Left ventricle myocardium inferior (tissue), 1 donor: ENCODE results near the gene PIK3R2. TPM values are rescaled to one million over a fixed set of nuclear protein-coding genes. Genes with fewer than 3 reads are reported as not detected.
A peak's percentile ranks its signal among the peaks of the same experiment; 100 is the strongest.

ENCODE experiments used
- DNase-seq: peaks from one replicate; pipeline ENCODE4 v3.0.0-alpha.2; 2020
- H3K27ac ChIP-seq: fragments of 200-600 bp; replicated peaks from 2 replicates; pipeline ENCODE4 v1.8.0; 2021
- H3K27me3 ChIP-seq: fragments of 200-600 bp; 2 replicates; pipeline ENCODE4 v1.8.0; 2021; ENCODE audit warnings: low read depth
- H3K36me3 ChIP-seq: fragments of 200-600 bp; 2 replicates; pipeline ENCODE4 v1.8.0; 2021
- H3K4me1 ChIP-seq: fragments of 200-600 bp; 2 replicates; pipeline ENCODE4 v1.8.0; 2021
- H3K4me3 ChIP-seq: fragments of 200-600 bp; 2 replicates; pipeline ENCODE4 v1.8.0; 2021; ENCODE audit warnings: mild to moderate bottlenecking, moderate library complexity
- H3K9me3 ChIP-seq: fragments of 200-600 bp; replicated peaks from 2 replicates; pipeline ENCODE4 v1.8.0; 2021
- intact Hi-C: fragments of 100-400 bp; cut with micrococcal nuclease; formaldehyde crosslinking; loops from one replicate; pipeline ENCODE4 v1.11.0; 2022
- total RNA-seq: library from RNA; stranded (reverse); fragmentation: NEBNext Ultra II Directional; extraction: Animal tissue kit (Norgen Biotek cat#: 25700); gene quantifications from one replicate; pipeline ENCODE4 v1.2.1, GENCODE V29; 2021
- TF ChIP-seq, protein P1 (sequence below): fragments of 200-600 bp; IDR thresholded peaks from 2 replicates; pipeline ENCODE4 v1.8.0; 2021; ENCODE audit warnings: antibody characterized with exemption, mild to moderate bottlenecking, borderline replicate concordance
- donor health status: DM: no; HTN: yes; CAD: no; lungs with severe emphysema.

Gene PIK3R2
- total RNA-seq, 1 donor from 2014 or later: 28.0 TPM

DNA sequence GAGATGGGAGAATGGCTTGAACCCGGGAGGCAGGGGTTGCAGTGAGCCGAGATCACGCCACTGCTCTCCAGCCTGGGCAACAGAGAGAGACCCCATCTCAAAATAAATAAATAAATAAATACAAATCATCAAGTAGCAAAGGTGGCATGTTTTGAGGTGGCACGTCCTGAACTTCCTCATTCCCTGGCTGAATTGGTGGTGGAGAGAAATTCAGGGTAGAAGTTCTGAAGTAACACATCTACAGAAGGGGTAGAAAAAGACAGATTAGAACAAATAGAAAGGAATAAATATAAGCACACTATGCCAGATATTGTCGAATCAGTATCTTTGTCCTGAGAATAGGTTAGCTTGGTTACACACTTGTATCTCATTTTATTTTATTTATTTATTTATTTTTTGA is 27.0 kb downstream of the PIK3R2 start:
- no peaks in the 10 kb centered on the region for H3K36me3 ChIP-seq
- no peaks in the 10 kb centered on the region for H3K9me3 ChIP-seq
- H3K4me3 ChIP-seq: no peak overlapping the region
- no peaks in the 10 kb centered on the region for H3K27me3 ChIP-seq
- DNase-seq: no peak
- no peak overlapping the region for H3K27ac ChIP-seq
- TF ChIP-seq, protein P1, sequence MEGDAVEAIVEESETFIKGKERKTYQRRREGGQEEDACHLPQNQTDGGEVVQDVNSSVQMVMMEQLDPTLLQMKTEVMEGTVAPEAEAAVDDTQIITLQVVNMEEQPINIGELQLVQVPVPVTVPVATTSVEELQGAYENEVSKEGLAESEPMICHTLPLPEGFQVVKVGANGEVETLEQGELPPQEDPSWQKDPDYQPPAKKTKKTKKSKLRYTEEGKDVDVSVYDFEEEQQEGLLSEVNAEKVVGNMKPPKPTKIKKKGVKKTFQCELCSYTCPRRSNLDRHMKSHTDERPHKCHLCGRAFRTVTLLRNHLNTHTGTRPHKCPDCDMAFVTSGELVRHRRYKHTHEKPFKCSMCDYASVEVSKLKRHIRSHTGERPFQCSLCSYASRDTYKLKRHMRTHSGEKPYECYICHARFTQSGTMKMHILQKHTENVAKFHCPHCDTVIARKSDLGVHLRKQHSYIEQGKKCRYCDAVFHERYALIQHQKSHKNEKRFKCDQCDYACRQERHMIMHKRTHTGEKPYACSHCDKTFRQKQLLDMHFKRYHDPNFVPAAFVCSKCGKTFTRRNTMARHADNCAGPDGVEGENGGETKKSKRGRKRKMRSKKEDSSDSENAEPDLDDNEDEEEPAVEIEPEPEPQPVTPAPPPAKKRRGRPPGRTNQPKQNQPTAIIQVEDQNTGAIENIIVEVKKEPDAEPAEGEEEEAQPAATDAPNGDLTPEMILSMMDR: no peak
- H3K4me1 ChIP-seq: peaks cover 4% of the 10 kb centered on the region
- intact Hi-C loops: no loop called here

DNA sequence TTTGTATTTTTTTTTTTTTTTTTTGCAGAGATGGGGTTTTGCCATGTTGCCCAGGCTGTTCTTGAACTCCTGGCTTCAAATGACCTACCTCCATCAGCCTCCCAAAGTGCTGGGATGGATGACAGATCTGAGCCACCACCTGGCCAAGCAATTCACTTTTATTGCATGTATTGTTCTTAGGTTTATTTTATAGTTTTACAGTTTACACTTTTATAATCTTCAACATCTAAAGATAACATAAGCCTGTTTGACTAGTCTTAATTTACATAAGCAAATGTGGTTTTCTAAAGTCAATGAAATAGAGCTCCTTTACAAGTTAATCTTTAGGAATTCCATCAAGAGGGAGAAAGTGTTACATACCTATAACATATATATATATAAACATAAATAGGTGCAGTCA is 30.6 kb downstream of the PIK3R2 start:
- Histone ChIP-seq H3K9me3 (no peaks in the 10 kb centered on the region), H3K4me3 (no peak overlapping the region), H3K36me3 (no peaks in the 10 kb centered on the region), H3K27ac (no peak overlapping the region), H3K4me1 (no peaks in the 10 kb centered on the region), H3K27me3 (no peaks in the 10 kb centered on the region)
- intact Hi-C loops: no loop called here
- no peak for DNase-seq
- TF ChIP-seq, protein P1: no peak

DNA sequence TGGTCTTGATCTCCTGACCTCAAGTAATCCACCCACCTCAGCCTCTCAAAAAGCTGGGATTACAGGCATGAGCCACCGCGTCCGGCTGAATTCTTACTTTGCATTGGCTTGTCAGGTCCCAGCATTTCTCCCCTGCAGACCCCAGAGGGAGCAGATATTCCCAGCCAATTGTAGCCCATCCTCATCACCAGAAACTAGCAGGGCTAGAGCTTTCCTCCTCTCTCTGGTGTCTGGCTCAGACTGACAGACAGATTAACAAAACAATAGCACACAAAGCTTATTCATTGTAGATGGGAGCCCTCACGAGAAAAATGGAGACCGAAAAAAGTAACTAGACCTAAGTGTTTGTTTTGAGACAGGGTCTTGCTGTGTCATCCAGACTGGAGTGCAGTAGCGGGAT is 32.6 kb downstream of the PIK3R2 start:
- no peak for DNase-seq
- TF ChIP-seq, protein P1: no peak
- intact Hi-C loops: no loop called here

DNA sequence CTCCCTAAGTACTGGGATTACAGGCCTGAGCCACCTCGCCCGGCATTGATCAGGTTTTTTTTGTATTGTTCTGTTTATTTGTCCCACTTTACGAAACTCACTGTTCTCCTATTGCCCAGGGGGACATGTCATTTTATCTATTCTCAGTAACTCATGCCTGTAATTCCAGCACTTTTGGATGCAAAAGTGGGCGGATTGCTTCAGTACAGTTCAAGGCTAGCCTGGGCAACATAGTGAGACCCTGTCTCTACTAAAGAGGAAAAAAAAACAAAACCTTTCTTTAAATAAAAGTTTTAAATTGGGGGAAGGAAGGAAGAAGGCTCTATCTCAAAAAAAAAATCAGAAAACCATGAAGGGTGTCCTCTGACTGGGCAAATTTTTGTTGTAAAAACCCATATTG is 37.3 kb downstream of the PIK3R2 start:
- intact Hi-C loops: no loop called here
- H3K4me1 ChIP-seq: peaks cover 29% of the 10 kb centered on the region
- H3K4me3 ChIP-seq: no peak overlapping the region
- DNase-seq: no peak
- H3K9me3 ChIP-seq: no peaks in the 10 kb centered on the region
- TF ChIP-seq, protein P1: no peak
- peaks cover 4% of the 10 kb centered on the region for H3K36me3 ChIP-seq
- no peaks in the 10 kb centered on the region for H3K27me3 ChIP-seq
- H3K27ac ChIP-seq: no peak overlapping the region

More for the DNA sequence above, 32.6 kb downstream of the PIK3R2 start:
- no peaks in the 10 kb centered on the region for H3K36me3 ChIP-seq
- H3K9me3 ChIP-seq: no peaks in the 10 kb centered on the region
- H3K4me1 ChIP-seq: no peaks in the 10 kb centered on the region
- H3K4me3 ChIP-seq: no peak overlapping the region
- H3K27me3 ChIP-seq: no peaks in the 10 kb centered on the region
- no peak overlapping the region for H3K27ac ChIP-seq

DNA sequence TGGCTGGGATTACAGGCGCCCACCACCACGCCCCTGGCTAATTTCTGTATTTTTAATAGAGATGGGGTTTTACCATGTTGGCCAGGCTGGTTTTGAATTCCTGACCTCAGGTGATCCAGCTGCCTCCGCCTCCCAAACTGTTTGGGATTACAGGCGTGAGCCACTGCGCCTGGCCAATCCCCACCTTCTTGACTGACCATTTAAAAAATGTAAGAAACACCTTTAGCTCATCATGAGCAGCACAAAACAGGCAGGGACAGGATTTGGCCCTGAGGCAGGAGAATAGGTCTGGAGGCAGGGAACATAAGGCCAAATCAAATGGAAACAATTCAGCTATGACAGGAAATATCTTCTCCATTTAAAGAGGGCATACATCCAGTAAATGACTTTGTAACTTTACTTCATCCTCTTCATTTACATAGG is 38.7 kb downstream of the PIK3R2 start:
- Histone ChIP-seq H3K4me1 (peaks cover 29% of the 10 kb centered on the region), H3K27ac (peak overlapping the region; percentile 97), H3K9me3 (no peaks in the 10 kb centered on the region), H3K36me3 (peaks cover 16% of the 10 kb centered on the region), H3K4me3 (peak overlapping the region; percentile 77), H3K27me3 (no peaks in the 10 kb centered on the region)
- intact Hi-C loops: no loop called here
- DNase-seq: no peak
- TF ChIP-seq, protein P1: no peak
